HFFc6 (cell line): ENCODE results near the gene PRKG1. TPM values are rescaled to one million over a fixed set of nuclear protein-coding genes. Genes with fewer than 3 reads are reported as not detected.

Experiments
- DNase-seq: peaks from one replicate; pipeline ENCODE4 v3.0.0-alpha.2; 2018
- H3K27ac Mint-ChIP-seq: 2 replicates; pipeline ENCODE4 v1.8.0; 2020; ENCODE audit warnings: mild to moderate bottlenecking, mixed read lengths
- H3K27me3 Mint-ChIP-seq: 2 replicates; pipeline ENCODE4 v1.8.0; 2021; ENCODE audit warnings: mild to moderate bottlenecking, moderate library complexity, mixed read lengths; ENCODE audit not compliant: insufficient read depth
- H3K36me3 Mint-ChIP-seq: 2 replicates; pipeline ENCODE4 v1.8.0; 2021; ENCODE audit warnings: low read depth, mixed read lengths
- H3K4me1 Mint-ChIP-seq: 2 replicates; pipeline ENCODE4 v1.8.0; 2020; ENCODE audit warnings: low read depth, mixed read lengths
- H3K4me3 Mint-ChIP-seq: 2 replicates; pipeline ENCODE4 v1.8.0; 2020; ENCODE audit warnings: mild to moderate bottlenecking, moderate library complexity, mixed read lengths
- H3K9me3 Mint-ChIP-seq: 2 replicates; pipeline ENCODE4 v1.8.0; 2020; ENCODE audit warnings: mild to moderate bottlenecking, mixed read lengths
- total RNA-seq, 6 experiments: library from RNA; stranded (reverse); fragmentation: NEBNext Ultra II Directional; extraction: Animal tissue kit (Norgen Biotek cat#: 25700); gene quantifications; 2 replicates in 1 of 6; 3 replicates in 5 of 6; pipeline ENCODE4 v1.2.3, GENCODE V29; 2021
- TF ChIP-seq, protein P1 (sequence below): fragments of 200-600 bp; sonication (generic); IDR thresholded peaks from 2 replicates; pipeline ENCODE4 v1.5.0; 2021; ENCODE audit warnings: antibody characterized with exemption, mild to moderate bottlenecking

Gene PRKG1
- total RNA-seq, 6 experiments from 2014 or later = 9.3 to 10.1 (median 9.8) TPM

DNA sequence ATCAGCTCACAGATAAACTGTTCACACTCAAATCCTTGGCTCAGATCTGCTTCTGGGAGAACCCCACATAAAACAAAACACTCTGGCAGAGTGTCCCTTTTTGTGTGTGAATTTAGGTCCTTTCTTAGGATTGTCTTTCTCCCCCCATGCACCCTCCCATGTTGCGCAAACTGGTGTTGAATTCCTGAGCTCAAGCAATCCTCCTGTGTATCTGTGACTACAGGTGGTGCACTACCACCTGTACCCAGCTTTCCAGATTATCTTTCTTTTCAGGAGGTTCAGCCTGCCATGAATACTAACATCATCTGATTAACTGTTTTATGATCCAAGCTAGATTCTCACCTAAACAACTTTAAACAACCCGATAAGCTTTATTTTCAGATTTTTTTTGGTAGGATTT lies 802.7 kb downstream of the PRKG1 start:
- H3K4me3 Mint-ChIP-seq = no peak overlapping the region

DNA sequence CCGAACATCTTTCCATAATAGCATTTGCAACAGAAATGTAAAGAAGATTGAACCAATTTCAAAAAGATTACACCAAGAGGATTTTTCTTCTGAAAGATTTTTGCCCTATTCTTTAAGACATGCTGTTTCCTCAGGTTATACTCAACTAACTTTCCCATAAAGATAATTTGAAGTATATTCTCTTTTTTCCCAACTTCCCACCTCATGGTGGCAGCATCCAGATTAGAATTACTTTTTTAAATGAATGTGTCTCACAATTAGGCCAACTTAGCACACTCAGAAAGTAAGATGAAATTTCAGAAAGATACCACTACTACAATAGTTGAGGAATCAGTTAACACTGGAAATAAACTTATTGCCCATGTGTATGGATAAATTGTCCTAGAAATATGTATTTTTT lies 803.3 kb downstream of the PRKG1 start:
- no peak overlapping the region for H3K27ac Mint-ChIP-seq
- peaks cover 13% of the 10 kb centered on the region for H3K9me3 Mint-ChIP-seq
- TF ChIP-seq, protein P1, sequence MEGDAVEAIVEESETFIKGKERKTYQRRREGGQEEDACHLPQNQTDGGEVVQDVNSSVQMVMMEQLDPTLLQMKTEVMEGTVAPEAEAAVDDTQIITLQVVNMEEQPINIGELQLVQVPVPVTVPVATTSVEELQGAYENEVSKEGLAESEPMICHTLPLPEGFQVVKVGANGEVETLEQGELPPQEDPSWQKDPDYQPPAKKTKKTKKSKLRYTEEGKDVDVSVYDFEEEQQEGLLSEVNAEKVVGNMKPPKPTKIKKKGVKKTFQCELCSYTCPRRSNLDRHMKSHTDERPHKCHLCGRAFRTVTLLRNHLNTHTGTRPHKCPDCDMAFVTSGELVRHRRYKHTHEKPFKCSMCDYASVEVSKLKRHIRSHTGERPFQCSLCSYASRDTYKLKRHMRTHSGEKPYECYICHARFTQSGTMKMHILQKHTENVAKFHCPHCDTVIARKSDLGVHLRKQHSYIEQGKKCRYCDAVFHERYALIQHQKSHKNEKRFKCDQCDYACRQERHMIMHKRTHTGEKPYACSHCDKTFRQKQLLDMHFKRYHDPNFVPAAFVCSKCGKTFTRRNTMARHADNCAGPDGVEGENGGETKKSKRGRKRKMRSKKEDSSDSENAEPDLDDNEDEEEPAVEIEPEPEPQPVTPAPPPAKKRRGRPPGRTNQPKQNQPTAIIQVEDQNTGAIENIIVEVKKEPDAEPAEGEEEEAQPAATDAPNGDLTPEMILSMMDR = no peak
- peaks cover 11% of the 10 kb centered on the region for H3K36me3 Mint-ChIP-seq
- H3K4me1 Mint-ChIP-seq = peaks cover 14% of the 10 kb centered on the region
- no peak overlapping the region for H3K4me3 Mint-ChIP-seq
- peaks cover 2% of the 10 kb centered on the region; the same call in 1 of the 2 replicates for H3K27me3 Mint-ChIP-seq
- DNase-seq = no peak

More for the DNA sequence above, 802.7 kb downstream of the PRKG1 start:
- H3K9me3 Mint-ChIP-seq = peaks cover 13% of the 10 kb centered on the region
- H3K4me1 Mint-ChIP-seq = peaks cover 14% of the 10 kb centered on the region
- H3K27me3 Mint-ChIP-seq = peaks cover 2% of the 10 kb centered on the region; the same call in 1 of the 2 replicates
- H3K27ac Mint-ChIP-seq = no peak overlapping the region
- TF ChIP-seq, protein P1 = no peak
- DNase-seq = no peak
- peaks cover 11% of the 10 kb centered on the region for H3K36me3 Mint-ChIP-seq

DNA sequence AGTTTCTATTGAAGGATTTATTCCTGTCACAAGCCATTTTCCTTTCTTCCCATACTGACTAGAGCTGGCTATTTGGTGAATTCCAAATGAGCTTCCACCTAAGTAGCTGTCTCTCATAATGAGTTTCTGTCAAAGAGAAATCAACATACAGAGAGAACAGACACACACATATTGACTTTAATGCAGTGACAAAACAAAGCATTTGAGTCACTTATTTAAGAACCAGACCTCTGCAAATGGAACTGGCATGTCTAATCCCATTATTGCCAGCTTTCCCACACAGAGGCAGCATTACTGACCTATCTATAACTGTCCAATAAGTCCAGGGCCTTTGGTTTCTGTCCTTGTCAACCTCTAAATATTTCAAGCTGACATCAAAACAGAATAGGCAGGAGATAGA lies 804.4 kb downstream of the PRKG1 start:
- no peak overlapping the region for H3K4me3 Mint-ChIP-seq
- peaks cover 14% of the 10 kb centered on the region for H3K4me1 Mint-ChIP-seq
- DNase-seq = no peak
- 0 out of 2 replicates have a peak overlapping the region, but pooled peaks have one; percentile 18 for H3K27ac Mint-ChIP-seq
- peaks cover 2% of the 10 kb centered on the region; the same call in 1 of the 2 replicates for H3K27me3 Mint-ChIP-seq
- TF ChIP-seq, protein P1 = no peak
- peaks cover 11% of the 10 kb centered on the region for H3K36me3 Mint-ChIP-seq
- peaks cover 13% of the 10 kb centered on the region for H3K9me3 Mint-ChIP-seq

DNA sequence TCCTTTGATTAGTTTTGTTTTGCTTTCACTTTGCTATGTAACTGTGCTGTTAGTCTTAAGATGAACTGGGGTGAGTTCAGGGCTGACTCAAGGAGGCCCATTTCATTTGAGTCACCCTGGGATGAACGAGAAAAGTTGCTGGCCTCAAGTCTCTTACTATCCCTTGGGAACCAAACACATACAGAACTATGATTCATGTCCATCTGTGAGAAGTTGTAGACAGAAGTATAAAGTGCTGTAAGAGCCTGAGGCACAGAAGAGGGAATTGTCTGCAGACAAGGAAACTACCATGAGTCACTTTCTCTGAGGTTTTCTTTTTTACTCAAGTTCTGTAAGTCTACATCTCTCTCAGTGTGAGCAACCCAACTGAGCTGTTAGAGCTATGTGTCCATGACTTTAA lies 805.0 kb downstream of the PRKG1 start:
- H3K4me1 Mint-ChIP-seq = peaks cover 14% of the 10 kb centered on the region
- H3K4me3 Mint-ChIP-seq = peak overlapping the region; percentile 8; the same call in 1 of the 2 replicates
- peaks cover 2% of the 10 kb centered on the region; the same call in 1 of the 2 replicates for H3K27me3 Mint-ChIP-seq
- peaks cover 11% of the 10 kb centered on the region for H3K36me3 Mint-ChIP-seq
- peak; percentile 93 for DNase-seq
- TF ChIP-seq, protein P1 = no peak
- peak overlapping the region; percentile 78 for H3K27ac Mint-ChIP-seq
- peaks cover 13% of the 10 kb centered on the region for H3K9me3 Mint-ChIP-seq

DNA sequence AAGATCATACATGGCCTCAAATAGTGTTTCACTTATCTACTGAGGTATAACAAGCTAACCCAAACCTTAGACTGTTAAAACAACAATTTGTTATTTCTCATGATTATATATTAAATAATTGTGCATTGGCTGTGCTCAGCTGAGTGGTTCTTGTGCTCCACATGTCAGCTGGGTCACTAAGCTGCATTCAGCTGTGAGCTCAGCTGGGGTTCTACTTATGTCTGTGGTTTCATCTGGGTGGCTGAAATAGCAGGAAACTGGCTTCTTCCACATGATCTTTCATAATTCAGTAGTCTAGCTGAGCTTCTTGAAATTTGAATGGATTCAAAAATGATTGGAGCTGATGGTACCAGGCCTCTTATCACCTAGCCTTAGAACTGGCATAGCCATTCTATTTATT lies 806.9 kb downstream of the PRKG1 start:
- Mint-ChIP-seq H3K27me3 (peaks cover 2% of the 10 kb centered on the region; the same call in 1 of the 2 replicates), H3K4me3 (no peak overlapping the region), H3K27ac (no peak overlapping the region), H3K36me3 (peaks cover 11% of the 10 kb centered on the region), H3K9me3 (peaks cover 13% of the 10 kb centered on the region), H3K4me1 (peaks cover 16% of the 10 kb centered on the region)
- DNase-seq = no peak
- TF ChIP-seq, protein P1 = no peak
